Mucosa of descending colon (tissue), 3 donors: ENCODE results near the gene SLC9A1. TPM values are rescaled to one million over a fixed set of nuclear protein-coding genes. Genes with fewer than 3 reads are reported as not detected.

ENCODE experiments used
- ATAC-seq: fragments of 200-7000 bp; cut with Tn5 transposase; one replicate; pipeline ENCODE4 v1.9.1; 2020; ENCODE audit warnings: mild to moderate bottlenecking, moderate library complexity
- DNase-seq, 3 donors: peaks; one replicate each; pipeline ENCODE4 v3.0.0-alpha.2; 2020
- H3K36me3 ChIP-seq: fragments of 200-600 bp; one replicate; pipeline ENCODE4 v1.8.0; 2021; ENCODE audit warnings: low read depth, mild to moderate bottlenecking
- H3K4me1 ChIP-seq: fragments of 200-600 bp; one replicate; pipeline ENCODE4 v1.8.0; 2021; ENCODE audit warnings: low read depth, mild to moderate bottlenecking
- H3K4me3 ChIP-seq: fragments of 200-600 bp; one replicate; pipeline ENCODE4 v1.8.0; 2021; ENCODE audit warnings: mild to moderate bottlenecking
- H3K9me3 ChIP-seq: fragments of 200-600 bp; one replicate; pipeline ENCODE4 v1.8.0; 2021; ENCODE audit warnings: mild to moderate bottlenecking
- intact Hi-C, 2 donors: fragments of 100-400 bp; cut with DNase I in 1 of 2; cut with micrococcal nuclease in 1 of 2; formaldehyde crosslinking; loops; one replicate each; pipeline versions ENCODE4 v1.11.0 to v1.11.1; 2022; cut with DNase I, micrococcal nuclease
- total RNA-seq, 3 donors: library from RNA; stranded (reverse); fragmentation: NEBNext Ultra II Directional in 2 of 3; extraction: Animal tissue kit (Norgen Biotek cat#: 25700) in 2 of 3; gene quantifications; one replicate each; pipeline versions ENCODE4 v1.2.1 to v1.2.4, GENCODE V29; 2021 to 2023
- TF ChIP-seq, protein P1 (sequence below): fragments of 200-600 bp; IDR thresholded peaks from one replicate; pipeline ENCODE4 v1.8.0; 2022; ENCODE audit warnings: antibody characterized with exemption, mild to moderate bottlenecking
- donor health status: DM: no; HTN: no; CAD: no; lungs with moderate emphysema.
- donor health status: DM: no; HTN: no; CAD: no.
- donor health status: DM: no; HTN: yes; CAD: no.

Gene SLC9A1
- total RNA-seq, 3 donors from 2014 or later = 77.9 to 126 (median 84.1) TPM

- DNase-seq (no peak), ATAC-seq (no peak)
- H3K4me3 ChIP-seq = no peak overlapping the region
- peaks cover 30% of the 10 kb centered on the region for H3K4me1 ChIP-seq
- TF ChIP-seq, protein P1, sequence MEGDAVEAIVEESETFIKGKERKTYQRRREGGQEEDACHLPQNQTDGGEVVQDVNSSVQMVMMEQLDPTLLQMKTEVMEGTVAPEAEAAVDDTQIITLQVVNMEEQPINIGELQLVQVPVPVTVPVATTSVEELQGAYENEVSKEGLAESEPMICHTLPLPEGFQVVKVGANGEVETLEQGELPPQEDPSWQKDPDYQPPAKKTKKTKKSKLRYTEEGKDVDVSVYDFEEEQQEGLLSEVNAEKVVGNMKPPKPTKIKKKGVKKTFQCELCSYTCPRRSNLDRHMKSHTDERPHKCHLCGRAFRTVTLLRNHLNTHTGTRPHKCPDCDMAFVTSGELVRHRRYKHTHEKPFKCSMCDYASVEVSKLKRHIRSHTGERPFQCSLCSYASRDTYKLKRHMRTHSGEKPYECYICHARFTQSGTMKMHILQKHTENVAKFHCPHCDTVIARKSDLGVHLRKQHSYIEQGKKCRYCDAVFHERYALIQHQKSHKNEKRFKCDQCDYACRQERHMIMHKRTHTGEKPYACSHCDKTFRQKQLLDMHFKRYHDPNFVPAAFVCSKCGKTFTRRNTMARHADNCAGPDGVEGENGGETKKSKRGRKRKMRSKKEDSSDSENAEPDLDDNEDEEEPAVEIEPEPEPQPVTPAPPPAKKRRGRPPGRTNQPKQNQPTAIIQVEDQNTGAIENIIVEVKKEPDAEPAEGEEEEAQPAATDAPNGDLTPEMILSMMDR = no peak
- no peaks in the 10 kb centered on the region for H3K36me3 ChIP-seq
- intact Hi-C loops = no loop called here
- H3K9me3 ChIP-seq = no peaks in the 10 kb centered on the region
Measured at GRCh38 chr1:27124405-27124804, 30.5 kb downstream of the SLC9A1 start.

GRCh38 chr1:27122652-27123051 is 32.3 kb downstream of the SLC9A1 start:
- Histone ChIP-seq H3K4me3 (no peak overlapping the region), H3K9me3 (no peaks in the 10 kb centered on the region), H3K36me3 (no peaks in the 10 kb centered on the region), H3K4me1 (peaks cover 38% of the 10 kb centered on the region)
- intact Hi-C loops = no loop called here
- ATAC-seq = peak; percentile 96
- TF ChIP-seq, protein P1 = no peak
- DNase-seq = peak; percentile 76 to 89 (median 77)

DNA sequence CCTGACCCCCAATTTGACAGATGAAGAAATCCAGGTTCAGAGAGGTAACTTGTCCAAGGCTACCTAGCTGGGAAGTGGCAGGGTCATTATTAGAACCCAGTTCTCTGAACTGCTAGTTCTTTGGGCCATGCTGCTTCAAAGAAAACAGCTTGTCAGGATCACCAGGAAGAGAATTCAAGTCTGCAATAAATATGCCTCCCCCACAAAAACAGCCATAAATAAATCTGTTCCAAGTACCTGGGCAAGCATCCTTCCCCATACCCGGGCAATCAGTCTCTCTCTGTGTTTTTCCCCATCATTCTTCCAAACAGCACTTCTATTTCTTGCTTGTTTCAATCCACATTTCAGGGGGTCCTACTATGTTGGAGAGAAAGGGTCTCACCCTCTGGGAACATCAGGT is 34.1 kb downstream of the SLC9A1 start:
- TF ChIP-seq, protein P1 = no peak
- no peak for ATAC-seq
- no peaks in the 10 kb centered on the region for H3K36me3 ChIP-seq
- no peaks in the 10 kb centered on the region for H3K9me3 ChIP-seq
- no peak overlapping the region for H3K4me3 ChIP-seq
- H3K4me1 ChIP-seq = peaks cover 45% of the 10 kb centered on the region
- DNase-seq = no peak
- intact Hi-C loops = no loop called here

DNA sequence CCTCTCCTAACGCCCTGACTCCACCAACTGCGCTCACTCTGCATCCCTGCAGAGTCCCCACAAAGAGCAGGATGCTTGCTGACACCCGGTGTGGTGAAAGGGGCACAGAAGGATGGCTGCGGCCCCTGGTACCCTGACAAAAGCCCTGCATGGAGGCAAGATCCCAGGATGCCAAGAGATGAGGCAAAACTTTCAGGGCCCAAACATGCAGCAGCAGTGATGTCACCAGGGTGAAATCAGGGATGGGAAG is 36.6 kb downstream of the SLC9A1 start:
- ATAC-seq (no peak), DNase-seq (peak in 1 of 3 donors; percentile 51)
- no peaks in the 10 kb centered on the region for H3K36me3 ChIP-seq
- intact Hi-C loops = no loop called here
- no peaks in the 10 kb centered on the region for H3K9me3 ChIP-seq
- no peak overlapping the region for H3K4me3 ChIP-seq
- TF ChIP-seq, protein P1 = no peak
- H3K4me1 ChIP-seq = peaks cover 43% of the 10 kb centered on the region

- peak in 1 of 3 donors; percentile 37 for DNase-seq
- intact Hi-C loops = no loop called here
- Histone ChIP-seq H3K9me3 (no peaks in the 10 kb centered on the region), H3K4me3 (no peak overlapping the region), H3K36me3 (no peaks in the 10 kb centered on the region), H3K4me1 (peaks cover 38% of the 10 kb centered on the region)
- ATAC-seq = no peak
- TF ChIP-seq, protein P1 = no peak
Measured at GRCh38 chr1:27117733-27118439, 37.0 kb downstream of the SLC9A1 start.

DNA sequence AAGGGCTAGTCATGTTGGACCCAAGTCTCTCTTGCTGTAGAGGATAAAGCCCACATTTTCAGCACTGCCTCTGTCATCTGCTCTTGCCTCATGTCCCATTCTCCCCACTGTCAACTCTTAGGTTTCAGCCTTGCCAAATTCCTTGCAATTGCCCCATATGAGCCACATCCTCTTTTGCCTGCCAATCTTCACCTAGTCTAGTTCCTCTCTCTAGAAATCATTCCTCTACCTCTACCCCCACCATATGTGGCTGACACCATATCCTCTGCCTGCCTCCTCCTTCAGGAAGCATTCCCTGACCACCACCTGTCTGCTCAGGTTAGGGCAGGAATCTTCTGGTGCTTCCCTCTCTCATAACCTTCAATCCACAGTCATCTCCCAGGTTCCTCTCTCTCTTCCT is 38.2 kb downstream of the SLC9A1 start:
- Histone ChIP-seq H3K4me1 (peaks cover 39% of the 10 kb centered on the region), H3K9me3 (no peaks in the 10 kb centered on the region), H3K4me3 (no peak overlapping the region), H3K36me3 (no peaks in the 10 kb centered on the region)
- DNase-seq (peak in 1 of 3 donors; percentile 2), ATAC-seq (no peak)
- intact Hi-C loops = no loop called here
- TF ChIP-seq, protein P1 = no peak
